Measurements from ENCODE around the gene KEL. TPM values are rescaled to one million over a fixed set of nuclear protein-coding genes. Genes with fewer than 3 reads are reported as not detected.

The KEL gene
- total and polyA plus RNA-seq, 2 of the 4 experiments (the other 2 are of a cell fraction) = 0.03 TPM; not detected in 1

DNA sequence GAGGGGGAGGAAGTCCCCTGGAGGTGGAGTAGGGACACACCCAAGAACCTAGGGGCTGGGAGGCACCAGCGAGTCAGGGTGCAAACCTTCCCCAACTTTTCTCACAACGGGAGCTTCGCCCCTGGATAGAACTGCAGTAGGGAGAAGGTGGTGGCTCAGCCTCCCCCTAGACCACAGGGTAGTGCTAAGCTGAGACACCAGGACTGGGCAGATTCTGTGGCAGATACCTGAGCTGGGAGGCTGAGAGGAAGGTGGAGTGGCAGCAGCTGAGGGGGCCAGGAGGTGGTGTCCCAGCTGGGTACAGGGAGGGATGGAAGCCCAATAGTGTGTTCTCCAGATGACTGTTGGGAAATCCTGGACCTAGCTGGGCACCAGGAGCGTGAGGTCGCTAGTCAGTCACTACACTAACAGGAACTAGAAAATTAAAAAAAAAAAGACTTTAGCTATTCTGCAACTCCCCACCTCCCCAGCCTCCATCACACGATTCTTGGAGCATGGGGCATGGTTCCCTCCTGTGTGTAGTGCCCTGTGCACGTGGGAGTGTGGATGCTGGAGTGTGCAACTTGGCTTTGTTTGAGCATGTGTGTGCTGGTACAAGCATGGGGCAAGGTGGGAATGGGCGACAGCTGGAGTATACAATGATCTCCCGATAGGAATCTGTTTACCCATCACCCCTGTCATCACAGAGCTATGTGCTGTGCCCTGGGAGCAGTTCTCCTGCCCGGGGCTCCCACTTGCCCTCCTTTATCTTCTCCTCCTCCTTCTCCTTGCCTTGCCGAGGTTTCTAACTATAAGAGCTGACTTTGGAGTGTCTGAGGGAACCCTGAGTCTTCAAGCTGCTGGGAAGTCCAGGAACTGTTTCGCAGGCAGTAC is 67.8 kb downstream of the KEL start:
- CTCF ChIA-PET = no interaction called here
- no peak overlapping the region for H3K27ac ChIP-seq (ENCODE audit: insufficient read depth, low read length)
- no peak overlapping the region for H3K23ac ChIP-seq (ENCODE audit: low read depth, low read length)
- no peaks in the 10 kb centered on the region for H3K36me3 ChIP-seq (ENCODE audit: control insufficient read depth, insufficient read depth, low read length)
- no peak overlapping the region for H2AK5ac ChIP-seq (ENCODE audit: low read depth, low read length)
- BruUV-seq (replicated peaks) = no TSS peak
- H2AFZ ChIP-seq (replicated peaks; ENCODE audit: low read length, poor library complexity) = no peak overlapping the region
- H2AK9ac ChIP-seq (replicated peaks; ENCODE audit: low read depth, low read length, poor library complexity) = no peak overlapping the region
- no peak for DNase-seq
- H4K91ac ChIP-seq (ENCODE audit: insufficient read depth, low read depth, low read length) = no peak overlapping the region
- H3K9me1 ChIP-seq (ENCODE audit: insufficient read depth, low read length) = no peaks in the 10 kb centered on the region
- no peak overlapping the region for H2BK120ac ChIP-seq (ENCODE audit: low read depth, low read length)
- H4K8ac ChIP-seq (ENCODE audit: low read depth in 2 of 2, low read length in 2 of 2) = no peak overlapping the region
- no peak overlapping the region for H3K18ac ChIP-seq (ENCODE audit: low read depth, low read length)
- 25% methylated on average over 1 of the region's 12 CpGs; no CpG with 5 or more reads in 1 of the 2 experiments for WGBS, 2 experiments (ENCODE audit: extremely low coverage in 2 of 2, insufficient read length in 1 of 2)
- no peak overlapping the region for H2BK20ac ChIP-seq (ENCODE audit: low read depth, low read length)
- H3K4me1 ChIP-seq (ENCODE audit: control insufficient read depth, insufficient read depth, low read length) = no peaks in the 10 kb centered on the region
- no peak overlapping the region for H2BK15ac ChIP-seq (ENCODE audit: low read depth, low read length)
- POLR2A ChIA-PET (ENCODE audit: unreplicated experiment) = no interaction called here
- in situ Hi-C loops (cut with MboI; ENCODE audit: low sequenced_read_pairs) = no loop called here
- no peak overlapping the region for H4K5ac ChIP-seq (ENCODE audit: low read depth, low read length)
- no peak overlapping the region for H3K9ac ChIP-seq (ENCODE audit: low read depth, low read length)
- dilution Hi-C loops (cut with HindIII; ENCODE audit: low sequenced_read_pairs, unreplicated experiment) = no loop called here
- H3K79me1 ChIP-seq (ENCODE audit: low read depth in 1 of 2, low read length in 2 of 2) = no peaks in the 10 kb centered on the region
- no peaks in the 10 kb centered on the region for H4K20me1 ChIP-seq (ENCODE audit: insufficient read depth, low read length)
- peaks cover 6% of the 10 kb centered on the region; the same call in 1 of the 2 replicates for H3K9me3 ChIP-seq (ENCODE audit: control insufficient read depth, insufficient read depth, low read length)
- no peaks in the 10 kb centered on the region for H3K27me3 ChIP-seq (ENCODE audit: control insufficient read depth, insufficient read depth, low read length)
- no peak overlapping the region for H3K4me2 ChIP-seq (ENCODE audit: low read depth, low read length)
- no peak overlapping the region for H3K4me3 ChIP-seq (ENCODE audit: insufficient read depth, low read depth, low read length)
- no peak for ATAC-seq (ENCODE audit: low read depth)
- H3K14ac ChIP-seq (replicated peaks; ENCODE audit: low read depth, low read length) = no peak overlapping the region
- H3K4ac ChIP-seq (ENCODE audit: low read depth, low read length) = no peak overlapping the region
- no peak overlapping the region for H2BK5ac ChIP-seq (ENCODE audit: low read depth, low read length, poor library complexity, severe bottlenecking)
- intact Hi-C loops (cut with micrococcal nuclease) = no loop called here
- no peak overlapping the region for H3K56ac ChIP-seq (ENCODE audit: extremely low read depth, insufficient read depth, low read length)
- TF ChIP-seq MXI1 (IDR thresholded peaks at IDR 0.05; ENCODE audit: borderline replicate concordance, low read depth, low read length) (no peak), POLR2A (IDR thresholded peaks at IDR 0.05; ENCODE audit: low read depth, low read length) (no peak), ELK1 (IDR thresholded peaks at IDR 0.05; ENCODE audit: borderline replicate concordance, low read depth, low read length) (no peak), RCOR1 (IDR thresholded peaks at IDR 0.05; ENCODE audit: insufficient replicate concordance, low read length) (no peak), NFE2L2 (IDR thresholded peaks at IDR 0.05; ENCODE audit: low read depth, low read length) (no peak), MAFK (IDR thresholded peaks at IDR 0.05; ENCODE audit: low read depth, low read length) (no peak), RFX5 (IDR thresholded peaks at IDR 0.05; ENCODE audit: low read depth, low read length) (no peak), CEBPB (IDR thresholded peaks at IDR 0.05; ENCODE audit: low read depth, low read length) (no peak), BHLHE40 (IDR thresholded peaks at IDR 0.05; ENCODE audit: low read depth, low read length) (no peak), RAD21 (IDR thresholded peaks at IDR 0.05; ENCODE audit: low read length) (no peak), FOS (IDR thresholded peaks at IDR 0.05; ENCODE audit: low read depth, low read length) (no peak), CHD1 (IDR thresholded peaks at IDR 0.05; ENCODE audit: low read depth, low read length) (no peak), SMC3 (IDR thresholded peaks at IDR 0.05; ENCODE audit: low read depth, low read length) (no peak)
- TF ChIP-seq, protein P1, sequence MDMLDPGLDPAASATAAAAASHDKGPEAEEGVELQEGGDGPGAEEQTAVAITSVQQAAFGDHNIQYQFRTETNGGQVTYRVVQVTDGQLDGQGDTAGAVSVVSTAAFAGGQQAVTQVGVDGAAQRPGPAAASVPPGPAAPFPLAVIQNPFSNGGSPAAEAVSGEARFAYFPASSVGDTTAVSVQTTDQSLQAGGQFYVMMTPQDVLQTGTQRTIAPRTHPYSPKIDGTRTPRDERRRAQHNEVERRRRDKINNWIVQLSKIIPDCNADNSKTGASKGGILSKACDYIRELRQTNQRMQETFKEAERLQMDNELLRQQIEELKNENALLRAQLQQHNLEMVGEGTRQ (IDR thresholded peaks at IDR 0.05; ENCODE audit: low read depth, low read length) = no peak
- TF ChIP-seq, protein P2, sequence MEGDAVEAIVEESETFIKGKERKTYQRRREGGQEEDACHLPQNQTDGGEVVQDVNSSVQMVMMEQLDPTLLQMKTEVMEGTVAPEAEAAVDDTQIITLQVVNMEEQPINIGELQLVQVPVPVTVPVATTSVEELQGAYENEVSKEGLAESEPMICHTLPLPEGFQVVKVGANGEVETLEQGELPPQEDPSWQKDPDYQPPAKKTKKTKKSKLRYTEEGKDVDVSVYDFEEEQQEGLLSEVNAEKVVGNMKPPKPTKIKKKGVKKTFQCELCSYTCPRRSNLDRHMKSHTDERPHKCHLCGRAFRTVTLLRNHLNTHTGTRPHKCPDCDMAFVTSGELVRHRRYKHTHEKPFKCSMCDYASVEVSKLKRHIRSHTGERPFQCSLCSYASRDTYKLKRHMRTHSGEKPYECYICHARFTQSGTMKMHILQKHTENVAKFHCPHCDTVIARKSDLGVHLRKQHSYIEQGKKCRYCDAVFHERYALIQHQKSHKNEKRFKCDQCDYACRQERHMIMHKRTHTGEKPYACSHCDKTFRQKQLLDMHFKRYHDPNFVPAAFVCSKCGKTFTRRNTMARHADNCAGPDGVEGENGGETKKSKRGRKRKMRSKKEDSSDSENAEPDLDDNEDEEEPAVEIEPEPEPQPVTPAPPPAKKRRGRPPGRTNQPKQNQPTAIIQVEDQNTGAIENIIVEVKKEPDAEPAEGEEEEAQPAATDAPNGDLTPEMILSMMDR (conservative IDR thresholded peaks at IDR 0.05; ENCODE audit: low read depth, low read length) = no peak
